GM23338 (cell line): ENCODE results near the gene BCAR3. TPM values are rescaled to one million over a fixed set of nuclear protein-coding genes. Genes with fewer than 3 reads are reported as not detected.

Source experiments
- ATAC-seq: fragments of 200-7000 bp; cut with Tn5 transposase; 3 replicates; pipeline ENCODE4 v1.9.1; 2020
- DNase-seq: peaks from one replicate; pipeline ENCODE4 v3.0.0-alpha.2; 2015; ENCODE audit warnings: low spot score
- H2AFZ ChIP-seq: fragments of 200-600 bp; sonication (generic); 2 replicates; pipeline ENCODE4 v1.8.0; 2016; ENCODE audit warnings: antibody characterized with exemption, mild to moderate bottlenecking, moderate library complexity
- H3F3A ChIP-seq: fragments of 200-600 bp; sonication (generic); replicated peaks from 2 replicates; pipeline ENCODE4 v1.8.0; 2017; ENCODE audit warnings: antibody characterized with exemption, mixed run types, low read depth
- H3K27ac ChIP-seq: fragments of 200-600 bp; sonication (generic); 2 replicates; pipeline ENCODE4 v1.6.1; 2016; ENCODE audit warnings: low read depth
- H3K27me3 ChIP-seq: fragments of 200-600 bp; sonication (generic); 2 replicates; pipeline ENCODE4 v1.8.0; 2016; ENCODE audit warnings: mild to moderate bottlenecking, mixed run types, moderate library complexity; ENCODE audit not compliant: insufficient read depth
- H3K36me3 ChIP-seq: fragments of 200-600 bp; sonication (generic); 2 replicates; pipeline ENCODE4 v1.8.0; 2016; ENCODE audit warnings: mild to moderate bottlenecking; ENCODE audit not compliant: insufficient read depth
- H3K4me1 ChIP-seq: fragments of 200-600 bp; sonication (generic); 2 replicates; pipeline ENCODE4 v1.8.0; 2016; ENCODE audit warnings: mild to moderate bottlenecking, moderate library complexity; ENCODE audit not compliant: insufficient read depth
- H3K4me2 ChIP-seq: fragments of 200-600 bp; sonication (generic); 2 replicates; pipeline ENCODE4 v1.7.1; 2017; ENCODE audit warnings: mixed run types
- H3K4me3 ChIP-seq: fragments of 200-600 bp; sonication (generic); 2 replicates; pipeline ENCODE4 v1.6.1; 2016; ENCODE audit warnings: mixed run types
- H3K79me2 ChIP-seq: fragments of 200-600 bp; sonication (generic); replicated peaks from 2 replicates; pipeline ENCODE4 v1.8.0; 2017; ENCODE audit warnings: mild to moderate bottlenecking; ENCODE audit not compliant: insufficient read depth
- H3K9me2 ChIP-seq: fragments of 200-600 bp; sonication (generic); 2 replicates; pipeline ENCODE4 v1.8.0; 2017; ENCODE audit not compliant: insufficient read depth
- H4K20me1 ChIP-seq: fragments of 200-600 bp; sonication (generic); replicated peaks from 2 replicates; pipeline ENCODE4 v1.8.0; 2017; ENCODE audit warnings: mild to moderate bottlenecking; ENCODE audit not compliant: insufficient read depth
- H3K27ac Mint-ChIP-seq: 2 replicates; pipeline ENCODE4 v1.8.0; 2020; ENCODE audit warnings: inconsistent platforms, mild to moderate bottlenecking, moderate library complexity, mixed read lengths
- H3K27me3 Mint-ChIP-seq: 3 replicates; pipeline ENCODE4 v1.8.0; 2022; ENCODE audit warnings: low read depth, mild to moderate bottlenecking, moderate library complexity, mixed read lengths, inconsistent platforms; ENCODE audit not compliant: insufficient read depth, poor library complexity
- H3K36me3 Mint-ChIP-seq: 3 replicates; pipeline ENCODE4 v1.8.0; 2021; ENCODE audit warnings: low read depth, mild to moderate bottlenecking, inconsistent platforms, moderate library complexity, mixed read lengths
- H3K4me1 Mint-ChIP-seq: 3 replicates; pipeline ENCODE4 v1.8.0; 2020; ENCODE audit warnings: mild to moderate bottlenecking, inconsistent platforms, mixed read lengths
- H3K4me3 Mint-ChIP-seq: 3 replicates; pipeline ENCODE4 v1.8.0; 2021; ENCODE audit warnings: moderate library complexity, mild to moderate bottlenecking, inconsistent platforms, mixed read lengths
- H3K9me3 Mint-ChIP-seq: 3 replicates; pipeline ENCODE4 v1.8.0; 2020; ENCODE audit warnings: moderate library complexity, mild to moderate bottlenecking, inconsistent platforms, mixed read lengths
- ETS1 ChIP-seq: IDR thresholded peaks from 2 replicates; pipeline ENCODE4 v1.6.1; 2016; ENCODE audit warnings: antibody characterized with exemption
- EZH2 ChIP-seq: fragments of 200-600 bp; sonication (generic); IDR thresholded peaks from one replicate; pipeline ENCODE4 v1.8.0; 2017; ENCODE audit warnings: antibody characterized with exemption, mild to moderate bottlenecking, low read depth; ENCODE audit not compliant: unreplicated experiment
- POLR2AphosphoS5 ChIP-seq: IDR thresholded peaks from 2 replicates; pipeline ENCODE4 v1.6.1; 2016; ENCODE audit warnings: antibody characterized with exemption, low read depth
- REST ChIP-seq: IDR thresholded peaks from one replicate; pipeline ENCODE4 v1.6.1; 2018; ENCODE audit warnings: antibody characterized with exemption; ENCODE audit not compliant: unreplicated experiment
- ZNF462 ChIP-seq: fragments of 250-450 bp; sonication (Bioruptor Pico); IDR thresholded peaks from 2 replicates; pipeline ENCODE4 v1.5.0; 2020; ENCODE audit warnings: mild to moderate bottlenecking, moderate library complexity
- polyA plus RNA-seq: library from polyadenylated mRNA; unstranded; fragments of >200 nt; fragmentation: Nextera tagmentation; extraction: Ambion mirVana; gene quantifications from 2 replicates; pipeline ENCODE4 v1.2.1, GENCODE V29; 2016
- total RNA-seq: library from RNA; depleted of rRNA; stranded (reverse); fragments of >200 nt; shearing (Covaris generic); gene quantifications from 2 replicates; pipeline ENCODE4 v1.2.3, GENCODE V29; 2014

Gene BCAR3
- total and polyA plus RNA-seq, 2 experiments from 2014 or later = 5.5 to 9.7 TPM

- no peak for TF ChIP-seq ZNF462 (CRISPR knock-in tag)
Observed at GRCh38 chr1:93609536-93609935, 72.1 kb downstream of the BCAR3 start (continued).

- no peaks in the 10 kb centered on the region for H3K9me3 Mint-ChIP-seq
- H2AFZ ChIP-seq = no peak overlapping the region
- no peaks in the 10 kb centered on the region for H3K9me2 ChIP-seq
- H3K79me2 ChIP-seq = no peaks in the 10 kb centered on the region
- H3K4me1 ChIP-seq = no peaks in the 10 kb centered on the region; the same call in none of the 2 replicates
- H3K36me3 ChIP-seq = no peaks in the 10 kb centered on the region
- H3K27me3 Mint-ChIP-seq = no peaks in the 10 kb centered on the region
- H3K27ac ChIP-seq = no peak overlapping the region
- no peak overlapping the region for H3K4me3 Mint-ChIP-seq
- H3F3A ChIP-seq = no peaks in the 10 kb centered on the region
- no peaks in the 10 kb centered on the region for H3K27me3 ChIP-seq
- H3K4me3 ChIP-seq = no peak overlapping the region
- H3K36me3 Mint-ChIP-seq = no peaks in the 10 kb centered on the region; the same call in 2 of the 3 replicates
- no peaks in the 10 kb centered on the region for H4K20me1 ChIP-seq
- DNase-seq (no peak), ATAC-seq (no peak)
- H3K27ac Mint-ChIP-seq = no peak overlapping the region
- TF ChIP-seq ETS1 = no peak
- no peak for TF ChIP-seq POLR2AphosphoS5
- no peak for TF ChIP-seq EZH2
- no peak for TF ChIP-seq REST
- H3K4me1 Mint-ChIP-seq = peaks cover 15% of the 10 kb centered on the region
- H3K4me2 ChIP-seq = no peak overlapping the region
Observed at GRCh38 chr1:93608187-93609109, 73.2 kb downstream of the BCAR3 start.
